ENCODE measurements around the gene CCDC14. TPM values are rescaled to one million over a fixed set of nuclear protein-coding genes. Genes with fewer than 3 reads are reported as not detected.
"Not testable (repeated sequence)": the region's sequence is repeated elsewhere in the genome, so short reads cannot be mapped to it uniquely, and the experiment has no call there.

CCDC14 gene
- total and polyA plus RNA-seq, 2 experiments from 2014 or later = 52.5 to 113 TPM

GRCh38 chr3:123967260-123967659, 6.2 kb upstream of the CCDC14 start:
- not testable (repeated sequence) for H3K4me1 Mint-ChIP-seq; H3K27me3 Mint-ChIP-seq (ENCODE audit: insufficient read depth, low read depth, poor library complexity)

GRCh38 chr3:123966799-123967198, 5.8 kb upstream of the CCDC14 start:
- not testable (repeated sequence) for H4K20me1 ChIP-seq (replicated peaks; ENCODE audit: insufficient read depth); H3K9me3 Mint-ChIP-seq; H3K27ac Mint-ChIP-seq; H3K36me3 ChIP-seq (ENCODE audit: insufficient read depth); H3K27me3 Mint-ChIP-seq (ENCODE audit: insufficient read depth, low read depth, poor library complexity); H3K4me3 Mint-ChIP-seq; DNase-seq (ENCODE audit: low spot score); H3K4me1 Mint-ChIP-seq; H3K4me1 ChIP-seq (ENCODE audit: insufficient read depth); H3K9me2 ChIP-seq (ENCODE audit: insufficient read depth); H3F3A ChIP-seq (replicated peaks; ENCODE audit: low read depth); H3K36me3 Mint-ChIP-seq (ENCODE audit: low read depth); H3K27ac ChIP-seq (ENCODE audit: low read depth); H3K4me2 ChIP-seq; H3K27me3 ChIP-seq (ENCODE audit: insufficient read depth); H3K79me2 ChIP-seq (replicated peaks; ENCODE audit: insufficient read depth); H3K4me3 ChIP-seq; H2AFZ ChIP-seq
- peak; percentile 90 for ATAC-seq

More at GRCh38 chr3:123967260-123967659, 6.2 kb upstream of the CCDC14 start:
- not testable (repeated sequence) for H3K9me3 Mint-ChIP-seq; H3K27ac ChIP-seq (ENCODE audit: low read depth); H4K20me1 ChIP-seq (replicated peaks; ENCODE audit: insufficient read depth); H3K79me2 ChIP-seq (replicated peaks; ENCODE audit: insufficient read depth); H3K4me1 ChIP-seq (ENCODE audit: insufficient read depth); H3K36me3 Mint-ChIP-seq (ENCODE audit: low read depth); H3K27ac Mint-ChIP-seq; H3K4me3 ChIP-seq; H3K4me2 ChIP-seq; H3K36me3 ChIP-seq (ENCODE audit: insufficient read depth); H3K27me3 ChIP-seq (ENCODE audit: insufficient read depth); H2AFZ ChIP-seq; H3K4me3 Mint-ChIP-seq; H3K9me2 ChIP-seq (ENCODE audit: insufficient read depth); H3F3A ChIP-seq (replicated peaks; ENCODE audit: low read depth); DNase-seq (ENCODE audit: low spot score)
- ATAC-seq = peak; percentile 74

- H3K36me3 Mint-ChIP-seq (ENCODE audit: low read depth); H3K4me3 ChIP-seq; H3K4me2 ChIP-seq; H3K27ac ChIP-seq (ENCODE audit: low read depth); H3K27me3 Mint-ChIP-seq (ENCODE audit: insufficient read depth, low read depth, poor library complexity); H3F3A ChIP-seq (replicated peaks; ENCODE audit: low read depth); H4K20me1 ChIP-seq (replicated peaks; ENCODE audit: insufficient read depth); H2AFZ ChIP-seq; H3K36me3 ChIP-seq (ENCODE audit: insufficient read depth); H3K4me1 ChIP-seq (ENCODE audit: insufficient read depth); H3K4me3 Mint-ChIP-seq; H3K9me3 Mint-ChIP-seq; ATAC-seq; H3K27me3 ChIP-seq (ENCODE audit: insufficient read depth); H3K79me2 ChIP-seq (replicated peaks; ENCODE audit: insufficient read depth); H3K27ac Mint-ChIP-seq; DNase-seq (ENCODE audit: low spot score); H3K9me2 ChIP-seq (ENCODE audit: insufficient read depth): not testable (repeated sequence)
- H3K4me1 Mint-ChIP-seq = peaks cover 10% of the 10 kb centered on the region; the same call in 2 of the 3 replicates
These were observed 3.8 kb upstream of the CCDC14 start for GRCh38 chr3:123964793-123965192.

GRCh38 chr3:123961508-123961856, 453 bp upstream of the CCDC14 start:
- no peaks in the 10 kb centered on the region for H3K36me3 ChIP-seq (ENCODE audit: insufficient read depth)
- DNase-seq (ENCODE audit: low spot score) (no peak), ATAC-seq (no peak)
- H3K9me3 Mint-ChIP-seq = no peaks in the 10 kb centered on the region
- peaks cover 5% of the 10 kb centered on the region for H3K27me3 Mint-ChIP-seq (ENCODE audit: insufficient read depth, low read depth, poor library complexity)
- H3K4me3 Mint-ChIP-seq = peak overlapping the region; percentile 98
- peak overlapping the region; percentile 26; the same call in 1 of the 2 replicates for H2AFZ ChIP-seq
- H3K27ac Mint-ChIP-seq = no peak overlapping the region
- no peak overlapping the region for H3K27ac ChIP-seq (ENCODE audit: low read depth)
- H3K4me1 Mint-ChIP-seq = peaks cover 9% of the 10 kb centered on the region; the same call in 2 of the 3 replicates
- H3K4me2 ChIP-seq = peak overlapping the region; percentile 77
- peaks cover 3% of the 10 kb centered on the region; the same call in 1 of the 3 replicates for H3K36me3 Mint-ChIP-seq (ENCODE audit: low read depth)
- peak overlapping the region; percentile 72 for H3K4me3 ChIP-seq
- H3K4me1 ChIP-seq (ENCODE audit: insufficient read depth) = peaks cover 5% of the 10 kb centered on the region; the same call in 1 of the 2 replicates
- peaks cover 10% of the 10 kb centered on the region for H3K27me3 ChIP-seq (ENCODE audit: insufficient read depth)
- H3K9me2 ChIP-seq (ENCODE audit: insufficient read depth) = no peaks in the 10 kb centered on the region
- H3F3A ChIP-seq (replicated peaks; ENCODE audit: low read depth) = 0 out of 2 replicates have a peak, but pooled peaks cover 3% of the 10 kb centered on the region
- H4K20me1 ChIP-seq (replicated peaks; ENCODE audit: insufficient read depth) = no peaks in the 10 kb centered on the region
- peaks cover 28% of the 10 kb centered on the region for H3K79me2 ChIP-seq (replicated peaks; ENCODE audit: insufficient read depth)
- no peak for TF ChIP-seq ZNF114 (CRISPR knock-in tag; IDR thresholded peaks at IDR 0.05)
- TF ChIP-seq JUNB (IDR thresholded peaks at IDR 0.05; ENCODE audit: unreplicated experiment) = no peak
- no peak for TF ChIP-seq ETS1 (IDR thresholded peaks at IDR 0.05)
- TF ChIP-seq CTCF (conservative IDR thresholded peaks at IDR 0.05; ENCODE audit: low read depth in 2 of 2) = no peak
- no peak for TF ChIP-seq ZNF331 (CRISPR knock-in tag; IDR thresholded peaks at IDR 0.05; ENCODE audit: low read depth)
